H1 (cell line): ENCODE measurements around the gene STX10. TPM values are rescaled to one million over a fixed set of nuclear protein-coding genes. Genes with fewer than 3 reads are reported as not detected.

Experiments used
- ASH2L ChIP-seq: fragments of 200-600, 300-600 bp; sonication (generic); IDR thresholded peaks from one replicate; pipeline ENCODE4 v1.7.1; 2017; ENCODE audit warnings: low read length
- ATF3 ChIP-seq: IDR thresholded peaks from 2 replicates; pipeline ENCODE4 v1.6.1; 2011; ENCODE audit warnings: low read depth, mild to moderate bottlenecking, low read length; ENCODE audit not compliant: insufficient read depth
- BACH1 ChIP-seq: IDR thresholded peaks from 2 replicates; pipeline ENCODE4 v1.6.1; 2012; ENCODE audit warnings: low read length, improper control_type of control experiment
- CBX5 ChIP-seq: fragments of 300-800, 300-1000 bp; sonication (generic); IDR thresholded peaks from 2 replicates; pipeline ENCODE4 v1.7.1; 2016; ENCODE audit warnings: antibody characterized with exemption, low read length, low read depth
- CBX8 ChIP-seq: fragments of 300-800, 300-1000 bp; sonication (generic); IDR thresholded peaks from 2 replicates; pipeline ENCODE4 v1.7.1; 2016; ENCODE audit warnings: low read depth, low read length, borderline replicate concordance
- EGR1 ChIP-seq: IDR thresholded peaks from 2 replicates; pipeline ENCODE4 v1.6.1; 2011; ENCODE audit warnings: low read depth, low read length, borderline replicate concordance
- EZH2 ChIP-seq: fragments of 200-600 bp; sonication (generic); IDR thresholded peaks from 2 replicates; pipeline ENCODE4 v1.7.1; 2012; ENCODE audit warnings: low read depth, mild to moderate bottlenecking, moderate library complexity, low read length, inconsistent platforms; ENCODE audit not compliant: severe bottlenecking
- FOSL1 ChIP-seq: IDR thresholded peaks from 2 replicates; pipeline ENCODE4 v1.6.1; 2011; ENCODE audit warnings: mild to moderate bottlenecking, low read depth, low read length, moderate library complexity; ENCODE audit not compliant: insufficient read depth
- GTF2F1 ChIP-seq: IDR thresholded peaks from 2 replicates; pipeline ENCODE4 v1.6.1; 2012; ENCODE audit warnings: low read depth, low read length, improper control_type of control experiment, borderline replicate concordance
- JUND ChIP-seq: IDR thresholded peaks from 2 replicates; pipeline ENCODE4 v1.6.1; 2011; ENCODE audit warnings: mild to moderate bottlenecking, improper control_type of control experiment, low read length
- MAFK ChIP-seq: IDR thresholded peaks from 2 replicates; pipeline ENCODE4 v1.6.1; 2012; ENCODE audit warnings: low read depth, mild to moderate bottlenecking, improper control_type of control experiment, low read length
- MAX ChIP-seq: IDR thresholded peaks from 2 replicates; pipeline ENCODE4 v1.6.1; 2012; ENCODE audit warnings: inconsistent platforms
- PHF8 ChIP-seq: fragments of 200-600 bp; sonication (generic); conservative IDR thresholded peaks from 2 replicates; pipeline ENCODE4 v1.7.1; 2012; ENCODE audit warnings: low read depth, mild to moderate bottlenecking, inconsistent platforms, low read length, moderate library complexity
- POLR2A ChIP-seq, 2 experiments: IDR thresholded peaks; 1 replicate in 1 of 2; 2 replicates in 1 of 2; pipeline ENCODE4 v1.6.1; 2011; ENCODE audit warnings: low read depth in 2 of 2, low read length in 2 of 2, mild to moderate bottlenecking in 2 of 2; ENCODE audit errors: control extremely low read depth in 1 of 2
- POLR2AphosphoS5 ChIP-seq: IDR thresholded peaks from 2 replicates; pipeline ENCODE4 v1.6.1; 2011; ENCODE audit warnings: low read depth, low read length
- RBBP5 ChIP-seq: IDR thresholded peaks from 2 replicates; pipeline ENCODE4 v1.7.1; 2012; ENCODE audit warnings: low read depth, mild to moderate bottlenecking, inconsistent platforms, low read length, moderate library complexity, borderline replicate concordance
- RNF2 ChIP-seq: fragments of 200-900, 300-1000 bp; sonication (generic); IDR thresholded peaks from 2 replicates; pipeline ENCODE4 v1.7.1; 2016; ENCODE audit warnings: borderline replicate concordance, low read depth, mild to moderate bottlenecking, antibody characterized with exemption, low read length; ENCODE audit not compliant: poor library complexity, severe bottlenecking; ENCODE audit errors: missing control alignments
- RXRA ChIP-seq: IDR thresholded peaks from 2 replicates; pipeline ENCODE4 v1.6.1; 2011; ENCODE audit warnings: low read depth, mild to moderate bottlenecking, low read length, moderate library complexity; ENCODE audit not compliant: insufficient read depth
- SIX5 ChIP-seq: IDR thresholded peaks from 2 replicates; pipeline ENCODE4 v1.6.1; 2011; ENCODE audit warnings: mild to moderate bottlenecking, low read depth, low read length
- SP1 ChIP-seq: IDR thresholded peaks from 2 replicates; pipeline ENCODE4 v1.6.1; 2011; ENCODE audit warnings: low read depth, low read length
- SP2 ChIP-seq: IDR thresholded peaks from 2 replicates; pipeline ENCODE4 v1.6.1; 2012; ENCODE audit warnings: mild to moderate bottlenecking, low read length, inconsistent platforms
- SP4 ChIP-seq: IDR thresholded peaks from 2 replicates; pipeline ENCODE4 v1.6.1; 2012; ENCODE audit warnings: low read length, inconsistent platforms
- TAF1 ChIP-seq: IDR thresholded peaks from 2 replicates; pipeline ENCODE4 v1.6.1; 2011; ENCODE audit warnings: mild to moderate bottlenecking, low read depth, low read length
- TAF7 ChIP-seq: optimal IDR thresholded peaks from 2 replicates; pipeline ENCODE3; 2011; ENCODE audit warnings: low read depth, mild to moderate bottlenecking, inconsistent platforms, low read length, moderate library complexity, borderline replicate concordance
- TEAD4 ChIP-seq: IDR thresholded peaks from 2 replicates; pipeline ENCODE4 v1.6.1; 2012; ENCODE audit warnings: low read depth, low read length, inconsistent platforms, mixed read lengths
- polyA plus RNA-seq, 7 experiments: library from polyadenylated mRNA; depleted of rRNA in 3 of 7; stranded (reverse) in 5 of 7; unstranded in 2 of 7; fragments of >200 nt in 5 of 7; fragments of 200-250 nt in 2 of 7; gene quantifications; 1 replicate in 5 of 7; 2 replicates in 1 of 7; 4 replicates in 1 of 7; pipeline versions ENCODE4 v1.2.1 to v1.2.3, GENCODE V29; 2011 to 2013; ENCODE audit warnings: missing spikeins in 2 of 7, mixed read lengths in 2 of 7
- total RNA-seq: library from RNA; stranded (reverse); fragmentation: NEBNext Ultra II Directional; extraction: Animal tissue kit (Norgen Biotek cat#: 25700); gene quantifications from 2 replicates; pipeline ENCODE4 v1.2.1, GENCODE V29; 2021

Gene STX10
- total and polyA plus RNA-seq, 2 of the 8 experiments (the other 6 are each of a cell fraction or from before 2014, with no cell fraction given), result 53.0 to 80.1 TPM

GRCh38 chr19:13117772-13118423, 32.3 kb downstream of the STX10 start, which contains the start of gene NACC1 (continued):
- TF ChIP-seq CBX8 (no peak), JUND (no peak), POLR2AphosphoS5 (peak; percentile 53; the same call in 1 of the 2 replicates), FOSL1 (no peak), EGR1 (peak; percentile 39; the same call in 1 of the 2 replicates), GTF2F1 (peak; percentile 12; the same call in 1 of the 2 replicates), TAF1 (peak; percentile 92), POLR2A (IDR thresholded peaks at IDR 0.05; ENCODE audit: control extremely low read depth in 1 of 2, low read depth in 2 of 2, low read length in 2 of 2) (no peak; a peak in 1 of 3 replicates), SP2 (no peak), EZH2 (no peak), MAX (no peak; the same call in 1 of the 2 replicates), TAF7 (no peak), SP4 (no peak), RXRA (no peak), BACH1 (no peak), RNF2 (no peak), RBBP5 (0 out of 2 replicates have a peak, but pooled peaks have one; percentile 33), SIX5 (no peak), CBX5 (no peak), ASH2L (no peak), TEAD4 (no peak), MAFK (no peak), SP1 (peak; percentile 79; the same call in 1 of the 2 replicates), PHF8 (no peak), ATF3 (no peak)
